Loucy (cell line): ENCODE data around the gene AP5B1.

Experiments
- CTCF ChIP-seq: fragments of 200-600 bp; sonication (generic); conservative IDR thresholded peaks from 2 replicates; pipeline ENCODE4 v1.5.1; 2014; ENCODE audit warnings: mild to moderate bottlenecking, antibody characterized with exemption, low read length
- EZH2phosphoT487 ChIP-seq: fragments of 200-600 bp; IDR thresholded peaks from 2 replicates; pipeline ENCODE4 v1.6.1; 2018; ENCODE audit warnings: antibody characterized with exemption, mild to moderate bottlenecking, moderate library complexity, borderline replicate concordance

GRCh38 chr11:65744699-65745042 is 36.1 kb downstream of the AP5B1 start:
- TF ChIP-seq CTCF: no peak
- no peak for TF ChIP-seq EZH2phosphoT487
